ENCODE results near the gene ANKRD2.
"Not testable (repeated sequence)": the region's sequence is repeated elsewhere in the genome, so short reads cannot be mapped to it uniquely, and the experiment has no call there.

Gene ANKRD2

GRCh38 chr10:97573021-97573420, 442 bp downstream of the ANKRD2 start:
- no peaks in the 10 kb centered on the region for H3K36me3 ChIP-seq (ENCODE audit: control insufficient read depth in 1 of 2, insufficient read depth in 2 of 2, low read length in 2 of 2)
- no peaks in the 10 kb centered on the region for H3K9me3 ChIP-seq (ENCODE audit: control insufficient read depth in 1 of 2, low read length in 2 of 2)
- no peak overlapping the region for H3K27ac ChIP-seq (ENCODE audit: low read depth, low read length)
- H3K4me1 ChIP-seq (ENCODE audit: control insufficient read depth in 1 of 2, insufficient read depth in 2 of 2, low read length in 2 of 2): peaks cover 8 to 9% of the 10 kb centered on the region in 2 donors
- no peaks in the 10 kb centered on the region for H3K27me3 ChIP-seq (ENCODE audit: control insufficient read depth in 1 of 2, insufficient read depth in 2 of 2, low read length in 2 of 2)
- H3K4me3 ChIP-seq (ENCODE audit: low read depth in 1 of 2, low read length in 2 of 2): no peak overlapping the region
- H3K9ac ChIP-seq (ENCODE audit: low read depth in 1 of 2, low read length in 2 of 2): no peak overlapping the region

GRCh38 chr10:97573672-97574071, 1.1 kb downstream of the ANKRD2 start:
- H3K4me1 ChIP-seq (ENCODE audit: control insufficient read depth in 1 of 2, insufficient read depth in 2 of 2, low read length in 2 of 2): peaks cover 8 to 9% of the 10 kb centered on the region in 2 donors
- peaks cover 0 to 4% of the 10 kb centered on the region in 2 donors for H3K27me3 ChIP-seq (ENCODE audit: control insufficient read depth in 1 of 2, insufficient read depth in 2 of 2, low read length in 2 of 2)
- no peak overlapping the region for H3K9ac ChIP-seq (ENCODE audit: low read depth in 1 of 2, low read length in 2 of 2)
- no peaks in the 10 kb centered on the region for H3K36me3 ChIP-seq (ENCODE audit: control insufficient read depth in 1 of 2, insufficient read depth in 2 of 2, low read length in 2 of 2)
- H3K4me3 ChIP-seq (ENCODE audit: low read depth in 1 of 2, low read length in 2 of 2): no peak overlapping the region
- H3K27ac ChIP-seq (ENCODE audit: low read depth, low read length): no peak overlapping the region
- no peaks in the 10 kb centered on the region for H3K9me3 ChIP-seq (ENCODE audit: control insufficient read depth in 1 of 2, low read length in 2 of 2)

- no peak overlapping the region for H3K4me3 ChIP-seq (ENCODE audit: low read depth in 1 of 2, low read length in 2 of 2)
- H3K36me3 ChIP-seq (ENCODE audit: control insufficient read depth in 1 of 2, insufficient read depth in 2 of 2, low read length in 2 of 2): no peaks in the 10 kb centered on the region
- H3K4me1 ChIP-seq (ENCODE audit: control insufficient read depth in 1 of 2, insufficient read depth in 2 of 2, low read length in 2 of 2): peaks cover 8 to 9% of the 10 kb centered on the region in 2 donors
- no peaks in the 10 kb centered on the region for H3K9me3 ChIP-seq (ENCODE audit: control insufficient read depth in 1 of 2, low read length in 2 of 2)
- no peak overlapping the region for H3K9ac ChIP-seq (ENCODE audit: low read depth in 1 of 2, low read length in 2 of 2)
- peaks cover 0 to 5% of the 10 kb centered on the region in 2 donors for H3K27me3 ChIP-seq (ENCODE audit: control insufficient read depth in 1 of 2, insufficient read depth in 2 of 2, low read length in 2 of 2)
- no peak overlapping the region for H3K27ac ChIP-seq (ENCODE audit: low read depth, low read length)
These were observed 2.0 kb downstream of the ANKRD2 start for GRCh38 chr10:97574374-97575126.

GRCh38 chr10:97575127-97575668, 2.6 kb downstream of the ANKRD2 start:
- Histone ChIP-seq H3K36me3 (ENCODE audit: control insufficient read depth in 1 of 2, insufficient read depth in 2 of 2, low read length in 2 of 2) (no peaks in the 10 kb centered on the region), H3K9ac (ENCODE audit: low read depth in 1 of 2, low read length in 2 of 2) (no peak overlapping the region), H3K27ac (ENCODE audit: low read depth, low read length) (no peak overlapping the region), H3K9me3 (ENCODE audit: control insufficient read depth in 1 of 2, low read length in 2 of 2) (no peaks in the 10 kb centered on the region), H3K4me1 (ENCODE audit: control insufficient read depth in 1 of 2, insufficient read depth in 2 of 2, low read length in 2 of 2) (peaks cover 8 to 9% of the 10 kb centered on the region in 2 donors), H3K27me3 (ENCODE audit: control insufficient read depth in 1 of 2, insufficient read depth in 2 of 2, low read length in 2 of 2) (peaks cover 0 to 5% of the 10 kb centered on the region in 2 donors), H3K4me3 (ENCODE audit: low read depth in 1 of 2, low read length in 2 of 2) (no peak overlapping the region)

- H3K9me3 ChIP-seq (ENCODE audit: control insufficient read depth in 1 of 2, low read length in 2 of 2); H3K4me3 ChIP-seq (ENCODE audit: low read depth in 1 of 2, low read length in 2 of 2); H3K4me1 ChIP-seq (ENCODE audit: control insufficient read depth in 1 of 2, insufficient read depth in 2 of 2, low read length in 2 of 2); H3K36me3 ChIP-seq (ENCODE audit: control insufficient read depth in 1 of 2, insufficient read depth in 2 of 2, low read length in 2 of 2); H3K27me3 ChIP-seq (ENCODE audit: control insufficient read depth in 1 of 2, insufficient read depth in 2 of 2, low read length in 2 of 2); H3K27ac ChIP-seq (ENCODE audit: low read depth, low read length); H3K9ac ChIP-seq (ENCODE audit: low read depth in 1 of 2, low read length in 2 of 2): not testable (repeated sequence)
These were observed 3.9 kb downstream of the ANKRD2 start for GRCh38 chr10:97576487-97576886.

GRCh38 chr10:97577701-97578100, 5.1 kb downstream of the ANKRD2 start:
- no peak overlapping the region for H3K9ac ChIP-seq (ENCODE audit: low read depth in 1 of 2, low read length in 2 of 2)
- peaks cover 0 to 5% of the 10 kb centered on the region in 2 donors for H3K27me3 ChIP-seq (ENCODE audit: control insufficient read depth in 1 of 2, insufficient read depth in 2 of 2, low read length in 2 of 2)
- H3K9me3 ChIP-seq (ENCODE audit: control insufficient read depth in 1 of 2, low read length in 2 of 2): no peaks in the 10 kb centered on the region
- H3K27ac ChIP-seq (ENCODE audit: low read depth, low read length): no peak overlapping the region
- H3K4me3 ChIP-seq (ENCODE audit: low read depth in 1 of 2, low read length in 2 of 2): no peak overlapping the region
- H3K4me1 ChIP-seq (ENCODE audit: control insufficient read depth in 1 of 2, insufficient read depth in 2 of 2, low read length in 2 of 2): peaks cover 0 to 3% of the 10 kb centered on the region in 2 donors
- H3K36me3 ChIP-seq (ENCODE audit: control insufficient read depth in 1 of 2, insufficient read depth in 2 of 2, low read length in 2 of 2): no peaks in the 10 kb centered on the region

GRCh38 chr10:97578171-97578844, 5.7 kb downstream of the ANKRD2 start:
- peaks cover 0 to 5% of the 10 kb centered on the region in 2 donors for H3K27me3 ChIP-seq (ENCODE audit: control insufficient read depth in 1 of 2, insufficient read depth in 2 of 2, low read length in 2 of 2)
- no peaks in the 10 kb centered on the region for H3K9me3 ChIP-seq (ENCODE audit: control insufficient read depth in 1 of 2, low read length in 2 of 2)
- no peak overlapping the region for H3K27ac ChIP-seq (ENCODE audit: low read depth, low read length)
- no peak overlapping the region for H3K4me3 ChIP-seq (ENCODE audit: low read depth in 1 of 2, low read length in 2 of 2)
- H3K9ac ChIP-seq (ENCODE audit: low read depth in 1 of 2, low read length in 2 of 2): no peak overlapping the region
- no peaks in the 10 kb centered on the region for H3K36me3 ChIP-seq (ENCODE audit: control insufficient read depth in 1 of 2, insufficient read depth in 2 of 2, low read length in 2 of 2)
- peaks cover 0 to 3% of the 10 kb centered on the region in 2 donors for H3K4me1 ChIP-seq (ENCODE audit: control insufficient read depth in 1 of 2, insufficient read depth in 2 of 2, low read length in 2 of 2)

- Histone ChIP-seq H3K4me1 (ENCODE audit: control insufficient read depth in 1 of 2, insufficient read depth in 2 of 2, low read length in 2 of 2) (no peaks in the 10 kb centered on the region), H3K9me3 (ENCODE audit: control insufficient read depth in 1 of 2, low read length in 2 of 2) (no peaks in the 10 kb centered on the region)
These were observed 8.1 kb downstream of the ANKRD2 start for GRCh38 chr10:97580421-97581367.

GRCh38 chr10:97582169-97582568, 9.6 kb downstream of the ANKRD2 start:
- Histone ChIP-seq H3K36me3 (ENCODE audit: control insufficient read depth in 1 of 2, insufficient read depth in 2 of 2, low read length in 2 of 2) (no peaks in the 10 kb centered on the region), H3K27ac (ENCODE audit: low read depth, low read length) (no peak overlapping the region), H3K4me1 (ENCODE audit: control insufficient read depth in 1 of 2, insufficient read depth in 2 of 2, low read length in 2 of 2) (no peaks in the 10 kb centered on the region), H3K27me3 (ENCODE audit: control insufficient read depth in 1 of 2, insufficient read depth in 2 of 2, low read length in 2 of 2) (peaks cover 0 to 5% of the 10 kb centered on the region in 2 donors), H3K4me3 (ENCODE audit: low read depth in 1 of 2, low read length in 2 of 2) (no peak overlapping the region), H3K9ac (ENCODE audit: low read depth in 1 of 2, low read length in 2 of 2) (no peak overlapping the region), H3K9me3 (ENCODE audit: control insufficient read depth in 1 of 2, low read length in 2 of 2) (no peaks in the 10 kb centered on the region)

More at GRCh38 chr10:97580421-97581367, 8.1 kb downstream of the ANKRD2 start:
- H3K27me3 ChIP-seq (ENCODE audit: control insufficient read depth in 1 of 2, insufficient read depth in 2 of 2, low read length in 2 of 2): peaks cover 0 to 5% of the 10 kb centered on the region in 2 donors
- no peak overlapping the region for H3K9ac ChIP-seq (ENCODE audit: low read depth in 1 of 2, low read length in 2 of 2)
- H3K27ac ChIP-seq (ENCODE audit: low read depth, low read length): no peak overlapping the region
- H3K36me3 ChIP-seq (ENCODE audit: control insufficient read depth in 1 of 2, insufficient read depth in 2 of 2, low read length in 2 of 2): no peaks in the 10 kb centered on the region
- H3K4me3 ChIP-seq (ENCODE audit: low read depth in 1 of 2, low read length in 2 of 2): no peak overlapping the region
